H1 (cell line): ENCODE measurements around the gene MEDAG. TPM values are rescaled to one million over a fixed set of nuclear protein-coding genes. Genes with fewer than 3 reads are reported as not detected.

Experiments
- CTCF ChIA-PET: fragments of 300-600 bp; sonication (Branson Sonifier 250); formaldehyde crosslinking; loops from one replicate; lab custom pipeline; 2021; ENCODE audit not compliant: partially characterized antibody; lab: Charles Lee
- POLR2A ChIA-PET: fragments of 300-600 bp; sonication (Branson Sonifier 250); formaldehyde crosslinking; loops from one replicate; lab custom pipeline; 2021; ENCODE audit warnings: inconsistent platforms; ENCODE audit not compliant: partially characterized antibody; lab: Charles Lee
- DNase-seq, 2 experiments: peaks; one replicate each; pipeline versions ENCODE4 v3.0.0 to v3.0.0-alpha.2; 2010 to 2022; ENCODE audit warnings: low spot score in 2 of 2, low read depth in 1 of 2, mixed read lengths in 1 of 2
- FAIRE-seq: peaks from 2 replicates; lab custom pipeline; 2011; peaks lifted over from hg19 to GRCh38; lab: Jason Lieb, UNC
- H2AFZ ChIP-seq: 2 replicates; pipeline ENCODE4 v1.8.1; 2012; ENCODE audit warnings: low read length, inconsistent platforms
- H2AK5ac ChIP-seq: 2 replicates; pipeline ENCODE4 v1.6.1; 2013; ENCODE audit warnings: low read depth, low read length
- H2BK120ac ChIP-seq: replicated peaks from 2 replicates; pipeline ENCODE3; 2013; ENCODE audit warnings: low read depth, low read length, inconsistent platforms
- H2BK12ac ChIP-seq: 2 replicates; pipeline ENCODE4 v1.6.1; 2013; ENCODE audit warnings: low read depth, low read length
- H2BK15ac ChIP-seq: 2 replicates; pipeline ENCODE4 v1.6.1; 2013; ENCODE audit warnings: low read length
- H2BK20ac ChIP-seq: 2 replicates; pipeline ENCODE4 v1.6.1; 2013; ENCODE audit warnings: low read length
- H2BK5ac ChIP-seq: 2 replicates; pipeline ENCODE4 v1.6.1; 2013; ENCODE audit warnings: low read depth, low read length
- H3K14ac ChIP-seq: 2 replicates; pipeline ENCODE4 v1.6.1; 2013; ENCODE audit warnings: inconsistent platforms; ENCODE audit not compliant: insufficient read length
- H3K18ac ChIP-seq: 2 replicates; pipeline ENCODE4 v1.6.1; 2013; ENCODE audit warnings: low read length; ENCODE audit errors: extremely low read depth
- H3K23ac ChIP-seq: 2 replicates; pipeline ENCODE4 v1.6.1; 2013; ENCODE audit warnings: inconsistent platforms; ENCODE audit not compliant: insufficient read length
- H3K23me2 ChIP-seq: 2 replicates; pipeline ENCODE4 v1.6.1; 2013; ENCODE audit warnings: low read depth, low read length
- H3K27ac ChIP-seq: 2 replicates; pipeline ENCODE4 v1.6.1; 2011; ENCODE audit warnings: low read depth, low read length, inconsistent platforms
- H3K27me3 ChIP-seq, 4 experiments: replicated peaks in 1 of 4; 1 replicate in 1 of 4; 2 replicates in 3 of 4; pipeline versions ENCODE4 v1.6.1 to v1.8.1; 2011 to 2013; ENCODE audit warnings: low read length in 3 of 4, mild to moderate bottlenecking in 3 of 4, inconsistent platforms in 2 of 4, mixed read lengths in 2 of 4, moderate library complexity in 1 of 4; ENCODE audit not compliant: control insufficient read depth in 3 of 4, insufficient read depth in 3 of 4; ENCODE audit errors: extremely low read depth in 1 of 4
- H3K36me3 ChIP-seq, 4 experiments: 2 replicates each; pipeline versions ENCODE4 v1.6.1 to v1.8.1; 2011 to 2013; ENCODE audit warnings: mild to moderate bottlenecking in 4 of 4, low read length in 3 of 4, moderate library complexity in 2 of 4, control low read depth in 1 of 4, inconsistent platforms in 1 of 4; ENCODE audit not compliant: insufficient read depth in 4 of 4, control insufficient read depth in 2 of 4
- H3K4ac ChIP-seq: replicated peaks from 2 replicates; pipeline ENCODE3; 2013; ENCODE audit warnings: low read length, low read depth, mixed read lengths, inconsistent platforms; ENCODE audit not compliant: insufficient read length
- H3K4me1 ChIP-seq, 4 experiments: replicated peaks in 1 of 4; 1 replicate in 1 of 4; 2 replicates in 3 of 4; pipeline versions ENCODE4 v1.6.1 to v1.8.1; 2011 to 2013; ENCODE audit warnings: low read length in 3 of 4, inconsistent platforms in 2 of 4, mixed read lengths in 1 of 4; ENCODE audit not compliant: insufficient read depth in 4 of 4, control insufficient read depth in 3 of 4
- H3K4me2 ChIP-seq, 2 experiments: 2 replicates each; pipeline versions ENCODE4 v1.6.1 to v1.8.1; 2011 to 2013; ENCODE audit warnings: low read depth in 2 of 2, low read length in 2 of 2, control low read depth in 1 of 2, inconsistent platforms in 1 of 2, mild to moderate bottlenecking in 1 of 2; ENCODE audit not compliant: insufficient read depth in 1 of 2
- H3K4me3 ChIP-seq, 4 experiments: fragments of 200-600, 300-600 bp in 1 of 4; sonication (generic), shearing (Covaris generic), sonication (Bioruptor Twin) in 1 of 4; 2 replicates each; pipeline versions ENCODE4 v1.5.1 to v1.8.1; 2011 to 2016; ENCODE audit warnings: low read length in 4 of 4, low read depth in 3 of 4, control low read depth in 2 of 4, inconsistent platforms in 2 of 4, mild to moderate bottlenecking in 2 of 4, mixed read lengths in 1 of 4, moderate library complexity in 1 of 4; ENCODE audit not compliant: insufficient read depth in 2 of 4; ENCODE audit errors: extremely low read depth in 1 of 4
- H3K56ac ChIP-seq: replicated peaks from 2 replicates; pipeline ENCODE3; 2013; ENCODE audit warnings: low read depth, mild to moderate bottlenecking, mixed read lengths, low read length, inconsistent platforms; ENCODE audit not compliant: insufficient read length
- H3K79me1 ChIP-seq: 2 replicates; pipeline ENCODE4 v1.6.1; 2013; ENCODE audit warnings: low read depth, low read length, control low read depth
- H3K79me2 ChIP-seq, 2 experiments: 2 replicates each; pipeline versions ENCODE4 v1.6.1 to v1.8.1; 2012 to 2013; ENCODE audit warnings: low read length in 2 of 2, mild to moderate bottlenecking in 2 of 2, inconsistent platforms in 1 of 2; ENCODE audit not compliant: insufficient read depth in 2 of 2, control insufficient read depth in 1 of 2
- H3K9ac ChIP-seq, 4 experiments: replicated peaks in 1 of 4; 1 replicate in 1 of 4; 2 replicates in 3 of 4; pipeline versions ENCODE4 v1.6.1 to v1.8.1; 2011 to 2013; ENCODE audit warnings: low read depth in 3 of 4, low read length in 3 of 4, control low read depth in 2 of 4, mild to moderate bottlenecking in 2 of 4, moderate library complexity in 2 of 4, inconsistent platforms in 1 of 4; ENCODE audit errors: extremely low read depth in 1 of 4
- H3K9me3 ChIP-seq, 2 experiments: 2 replicates each; pipeline versions ENCODE4 v1.6.1 to v1.8.1; 2012 to 2013; ENCODE audit warnings: mild to moderate bottlenecking in 2 of 2, moderate library complexity in 2 of 2, control low read depth in 1 of 2, inconsistent platforms in 1 of 2, low read depth in 1 of 2, low read length in 1 of 2, mixed read lengths in 1 of 2; ENCODE audit not compliant: insufficient read depth in 2 of 2
- H4K20me1 ChIP-seq, 2 experiments: replicated peaks in 1 of 2; 2 replicates each; pipeline versions ENCODE3 to v1.8.1; 2011 to 2013; ENCODE audit warnings: inconsistent platforms in 2 of 2, low read length in 2 of 2, mild to moderate bottlenecking in 1 of 2; ENCODE audit not compliant: insufficient read depth in 2 of 2, control insufficient read depth in 1 of 2
- H4K5ac ChIP-seq: 2 replicates; pipeline ENCODE4 v1.6.1; 2013; ENCODE audit warnings: low read length, low read depth, mixed read lengths, inconsistent platforms; ENCODE audit not compliant: insufficient read length
- H4K8ac ChIP-seq: 2 replicates; pipeline ENCODE4 v1.8.0; 2013; ENCODE audit warnings: mild to moderate bottlenecking, moderate library complexity, low read length, inconsistent platforms; ENCODE audit not compliant: insufficient read depth; ENCODE audit errors: extremely low read depth
- H4K91ac ChIP-seq: replicated peaks from 2 replicates; pipeline ENCODE3; 2013; ENCODE audit warnings: low read length, mixed read lengths, inconsistent platforms; ENCODE audit not compliant: insufficient read length
- BACH1 ChIP-seq: IDR thresholded peaks from 2 replicates; pipeline ENCODE4 v1.6.1; 2012; ENCODE audit warnings: low read length, improper control_type of control experiment
- GABPA ChIP-seq: IDR thresholded peaks from 2 replicates; pipeline ENCODE4 v1.6.1; 2011; ENCODE audit warnings: mild to moderate bottlenecking, low read length, moderate library complexity, borderline replicate concordance; ENCODE audit not compliant: insufficient read depth
- HDAC2 ChIP-seq, 2 experiments: fragments of 300-600 bp in 1 of 2; sonication (generic) in 1 of 2; IDR thresholded peaks; 2 replicates each; pipeline ENCODE4 v1.6.1; 2011 to 2012; ENCODE audit warnings: low read depth in 2 of 2, low read length in 2 of 2, mild to moderate bottlenecking in 2 of 2, moderate library complexity in 2 of 2, borderline replicate concordance in 1 of 2, inconsistent platforms in 1 of 2
- RAD21 ChIP-seq, 2 experiments: IDR thresholded peaks in 1 of 2; conservative IDR thresholded peaks in 1 of 2; 2 replicates each; pipeline ENCODE4 v1.6.1; 2011; ENCODE audit warnings: low read depth in 2 of 2, low read length in 2 of 2, improper control_type of control experiment in 1 of 2, inconsistent platforms in 1 of 2, mild to moderate bottlenecking in 1 of 2, moderate library complexity in 1 of 2
- RXRA ChIP-seq: IDR thresholded peaks from 2 replicates; pipeline ENCODE4 v1.6.1; 2011; ENCODE audit warnings: low read depth, mild to moderate bottlenecking, low read length, moderate library complexity; ENCODE audit not compliant: insufficient read depth
- SIRT6 ChIP-seq: IDR thresholded peaks from one replicate; pipeline ENCODE4 v1.7.1; 2012; ENCODE audit warnings: low read length, inconsistent platforms
- SRF ChIP-seq: IDR thresholded peaks from 2 replicates; pipeline ENCODE4 v1.6.1; 2011; ENCODE audit warnings: mild to moderate bottlenecking, low read depth, low read length, moderate library complexity
- WGBS, 2 experiments: shearing (Covaris generic) in 1 of 2; methylation state at CpG; one replicate each; pipeline versions ENCODE4 v1.1.6 to v1.1.7; 2013 to 2015; ENCODE audit warnings: low lambda C conversion rate in 2 of 2, mixed read lengths in 2 of 2, inconsistent platforms in 1 of 2, low coverage in 1 of 2, missing lambda C conversion rate in 1 of 2; ENCODE audit not compliant: insufficient replicate concordance in 2 of 2, insufficient coverage in 1 of 2, insufficient read length in 1 of 2; ENCODE audit errors: extremely low coverage in 1 of 2, missing lambda C conversion rate in 1 of 2; 5-methylcytosine and 5-hydroxymethylcytosine counted together
- polyA plus RNA-seq, 7 experiments: library from polyadenylated mRNA; depleted of rRNA in 3 of 7; stranded (reverse) in 5 of 7; unstranded in 2 of 7; fragments of >200 nt in 5 of 7; fragments of 200-250 nt in 2 of 7; gene quantifications; 1 replicate in 5 of 7; 2 replicates in 1 of 7; 4 replicates in 1 of 7; pipeline versions ENCODE4 v1.2.1 to v1.2.3, GENCODE V29; 2011 to 2013; ENCODE audit warnings: missing spikeins in 2 of 7, mixed read lengths in 2 of 7
- total RNA-seq: library from RNA; stranded (reverse); fragmentation: NEBNext Ultra II Directional; extraction: Animal tissue kit (Norgen Biotek cat#: 25700); gene quantifications from 2 replicates; pipeline ENCODE4 v1.2.1, GENCODE V29; 2021
- TF ChIP-seq, protein P1 (sequence below): IDR thresholded peaks from 2 replicates; pipeline ENCODE4 v1.6.1; 2012; ENCODE audit warnings: low read length, inconsistent platforms

Gene MEDAG
- total and polyA plus RNA-seq, 2 of the 8 experiments (the other 6 are each of a cell fraction or from before 2014, with no cell fraction given), result 2.1 to 3.1 TPM

DNA sequence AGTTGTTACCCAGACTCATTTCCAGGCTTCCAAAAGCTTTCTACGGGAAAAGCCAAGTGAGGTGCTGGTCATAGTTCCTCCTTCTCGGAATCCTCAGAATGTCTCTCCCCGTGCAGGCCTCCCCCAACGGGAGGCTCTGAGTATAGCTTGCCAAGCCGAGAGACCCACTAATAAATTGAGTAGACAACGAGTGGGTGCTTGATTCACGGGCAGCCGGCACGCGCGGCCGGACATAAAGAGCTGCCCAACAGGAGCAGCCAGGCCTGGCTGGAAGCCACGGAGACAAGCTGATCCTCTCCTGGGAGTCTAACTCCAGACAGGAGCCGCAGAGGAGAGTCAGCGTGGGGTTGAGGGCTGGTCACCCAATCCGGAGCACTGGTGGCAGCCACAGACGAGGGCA lies 43.4 kb upstream of the MEDAG start:
- no peak overlapping the region for H2BK15ac ChIP-seq
- no peak overlapping the region for H2BK120ac ChIP-seq
- TF ChIP-seq, protein P1, sequence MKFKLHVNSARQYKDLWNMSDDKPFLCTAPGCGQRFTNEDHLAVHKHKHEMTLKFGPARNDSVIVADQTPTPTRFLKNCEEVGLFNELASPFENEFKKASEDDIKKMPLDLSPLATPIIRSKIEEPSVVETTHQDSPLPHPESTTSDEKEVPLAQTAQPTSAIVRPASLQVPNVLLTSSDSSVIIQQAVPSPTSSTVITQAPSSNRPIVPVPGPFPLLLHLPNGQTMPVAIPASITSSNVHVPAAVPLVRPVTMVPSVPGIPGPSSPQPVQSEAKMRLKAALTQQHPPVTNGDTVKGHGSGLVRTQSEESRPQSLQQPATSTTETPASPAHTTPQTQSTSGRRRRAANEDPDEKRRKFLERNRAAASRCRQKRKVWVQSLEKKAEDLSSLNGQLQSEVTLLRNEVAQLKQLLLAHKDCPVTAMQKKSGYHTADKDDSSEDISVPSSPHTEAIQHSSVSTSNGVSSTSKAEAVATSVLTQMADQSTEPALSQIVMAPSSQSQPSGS, result no peak
- peak in 1 of 2 experiments; percentile 12; a peak in 2 of 4 replicates for TF ChIP-seq HDAC2 (IDR thresholded peaks at IDR 0.05; ENCODE audit: borderline replicate concordance in 1 of 2, low read depth in 2 of 2, low read length in 2 of 2)
- no peak for TF ChIP-seq SRF
- TF ChIP-seq BACH1, result peak; percentile 54; the same call in 1 of the 2 replicates
- TF ChIP-seq SIRT6, result no peak
- TF ChIP-seq RXRA, result no peak
- TF ChIP-seq GABPA, result no peak
- TF ChIP-seq RAD21 (IDR thresholded peaks at IDR 0.05 in 1 of 2, conservative IDR thresholded peaks at IDR 0.05 in 1 of 2; ENCODE audit: low read depth in 2 of 2, low read length in 2 of 2), result no peak
- H3K4ac ChIP-seq, result no peak overlapping the region
- H3K23ac ChIP-seq, result no peak overlapping the region
- no peaks in the 10 kb centered on the region for H3K36me3 ChIP-seq
- H2BK12ac ChIP-seq, result peak overlapping the region; percentile 88; the same call in 1 of the 2 replicates
- H3K14ac ChIP-seq, result no peak overlapping the region
- H3K23me2 ChIP-seq, result peaks cover 10% of the 10 kb centered on the region
- peaks cover 0 to 4% of the 10 kb centered on the region in 2 experiments; a peak in 1 of 4 replicates for H3K9me3 ChIP-seq
- no peak for FAIRE-seq
- peak overlapping the region; percentile 81 to 97 for H3K4me2 ChIP-seq
- H4K8ac ChIP-seq, result no peak overlapping the region
- no peak overlapping the region for H4K91ac ChIP-seq
- H3K79me2 ChIP-seq, result no peaks in the 10 kb centered on the region
- H3K27ac ChIP-seq, result no peak overlapping the region
- no peaks in the 10 kb centered on the region for H3K79me1 ChIP-seq
- no peak overlapping the region for H3K56ac ChIP-seq
- H3K4me1 ChIP-seq, result peaks cover 10 to 29% (median 15%) of the 10 kb centered on the region in 4 experiments
- ChIA-PET POLR2A (interaction anchor here (0.8 to 2.0 kb wide), 9 partner anchors 8 to 398 kb away, joined by 3 to 15 read pairs (median 4); no protein-coding TSS in a partner anchor), CTCF (interaction anchor here (1.1 to 4.2 kb wide), 4 partner anchors 9 to 181 kb away, joined by 4 to 19 read pairs (median 4); no protein-coding TSS in a partner anchor)
- peaks cover 0 to 10% (median 4%) of the 10 kb centered on the region in 4 experiments; a peak in 4 of 7 replicates for H3K27me3 ChIP-seq
- H2BK20ac ChIP-seq, result no peak overlapping the region
- peak overlapping the region in 1 of 4 experiments; percentile 73; a peak in 1 of 7 replicates for H3K9ac ChIP-seq
- no peaks in the 10 kb centered on the region for H4K20me1 ChIP-seq
- no peak for DNase-seq
- H2BK5ac ChIP-seq, result no peak overlapping the region; the same call in 1 of the 2 replicates
- H3K18ac ChIP-seq, result peak overlapping the region; percentile 66; the same call in 1 of the 2 replicates
- H2AK5ac ChIP-seq, result no peak overlapping the region
- peak overlapping the region; percentile 20 to 59 (median 44); a peak in 7 of 8 replicates for H3K4me3 ChIP-seq
- no peak overlapping the region for H4K5ac ChIP-seq
- H2AFZ ChIP-seq, result no peak overlapping the region
- WGBS, 2 experiments, result 13% methylated on average over 17 of the region's 17 CpGs; no CpG with 5 or more reads in 1 of the 2 experiments
